HG03460 (cell line): ENCODE results near the gene NOTUM.

Source experiments
- ATAC-seq: cut with Tn5 transposase; IDR thresholded peaks from one replicate; pipeline ENCODE4 v1.9.1; 2021; ENCODE audit not compliant: unreplicated experiment

Gene NOTUM

GRCh38 chr17:81978524-81979298 is 17.7 kb upstream of the NOTUM start:
- no peak for ATAC-seq

- peak; percentile 80 for ATAC-seq
Observed at GRCh38 chr17:81977211-81977808, 16.3 kb upstream of the NOTUM start, which contains the start of gene ASPSCR1. TSS of gene ASPSCR1 (plus strand) at chr17:81977629. CDS start at chr17:81977647, 18 bp downstream.

GRCh38 chr17:81976332-81977210 is 15.6 kb upstream of the NOTUM start:
- ATAC-seq = no peak

DNA sequence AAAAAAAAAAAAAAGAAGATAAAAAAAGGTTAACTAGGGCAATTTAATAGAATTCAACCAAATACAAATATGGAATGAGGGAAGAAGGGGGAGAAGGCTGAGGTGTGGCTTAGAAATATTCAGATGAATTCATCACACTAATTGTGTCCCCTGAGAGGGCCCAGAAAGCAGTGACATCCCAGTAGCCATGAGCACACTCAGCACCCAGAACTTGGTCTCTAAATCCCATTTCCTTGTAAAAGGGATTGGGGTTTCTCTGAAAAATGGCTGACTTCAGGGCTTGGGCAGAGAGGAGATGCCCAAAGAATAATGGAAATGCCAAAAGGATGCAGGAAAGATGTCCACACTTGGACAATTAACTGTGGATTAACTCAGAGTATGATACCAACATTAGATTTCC is 12.4 kb upstream of the NOTUM start:
- ATAC-seq = no peak

- no peak for ATAC-seq
Observed at GRCh38 chr17:81968850-81969812, 8.1 kb upstream of the NOTUM start.

DNA sequence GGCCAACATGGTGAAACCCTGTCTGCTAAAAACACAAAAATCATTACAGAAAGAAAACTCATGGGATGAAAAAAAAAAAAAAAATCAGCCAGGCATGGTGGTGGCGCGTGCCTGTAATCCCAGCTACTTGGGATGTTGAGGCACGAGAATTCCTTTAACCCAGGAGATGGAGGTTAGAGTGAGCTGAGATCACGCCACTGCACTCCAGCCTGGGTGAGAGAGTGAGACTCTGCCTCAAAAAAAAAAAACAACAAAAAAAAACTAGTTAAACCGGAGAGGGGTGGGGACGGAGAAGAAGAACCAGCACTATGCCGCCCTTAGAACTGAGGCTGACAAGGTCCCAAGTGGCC is 7.4 kb upstream of the NOTUM start:
- no peak for ATAC-seq

- no peak for ATAC-seq
Observed at GRCh38 chr17:81967533-81968395, 6.8 kb upstream of the NOTUM start.

DNA sequence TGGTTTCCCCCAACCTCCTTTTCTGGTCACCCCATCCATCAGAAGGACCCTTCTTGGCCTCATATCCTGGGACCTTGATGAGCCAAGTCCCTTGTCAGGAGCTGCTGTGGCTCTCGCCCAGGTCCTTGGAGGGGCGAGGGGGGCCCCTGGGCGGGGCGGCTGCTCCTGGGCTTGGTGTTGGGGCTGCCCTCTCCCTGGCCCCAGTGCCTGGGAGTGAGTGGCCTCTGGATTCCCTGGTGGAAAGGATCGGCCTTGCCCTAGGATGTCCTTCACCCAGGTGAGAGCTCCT is 6.2 kb upstream of the NOTUM start:
- no peak for ATAC-seq

DNA sequence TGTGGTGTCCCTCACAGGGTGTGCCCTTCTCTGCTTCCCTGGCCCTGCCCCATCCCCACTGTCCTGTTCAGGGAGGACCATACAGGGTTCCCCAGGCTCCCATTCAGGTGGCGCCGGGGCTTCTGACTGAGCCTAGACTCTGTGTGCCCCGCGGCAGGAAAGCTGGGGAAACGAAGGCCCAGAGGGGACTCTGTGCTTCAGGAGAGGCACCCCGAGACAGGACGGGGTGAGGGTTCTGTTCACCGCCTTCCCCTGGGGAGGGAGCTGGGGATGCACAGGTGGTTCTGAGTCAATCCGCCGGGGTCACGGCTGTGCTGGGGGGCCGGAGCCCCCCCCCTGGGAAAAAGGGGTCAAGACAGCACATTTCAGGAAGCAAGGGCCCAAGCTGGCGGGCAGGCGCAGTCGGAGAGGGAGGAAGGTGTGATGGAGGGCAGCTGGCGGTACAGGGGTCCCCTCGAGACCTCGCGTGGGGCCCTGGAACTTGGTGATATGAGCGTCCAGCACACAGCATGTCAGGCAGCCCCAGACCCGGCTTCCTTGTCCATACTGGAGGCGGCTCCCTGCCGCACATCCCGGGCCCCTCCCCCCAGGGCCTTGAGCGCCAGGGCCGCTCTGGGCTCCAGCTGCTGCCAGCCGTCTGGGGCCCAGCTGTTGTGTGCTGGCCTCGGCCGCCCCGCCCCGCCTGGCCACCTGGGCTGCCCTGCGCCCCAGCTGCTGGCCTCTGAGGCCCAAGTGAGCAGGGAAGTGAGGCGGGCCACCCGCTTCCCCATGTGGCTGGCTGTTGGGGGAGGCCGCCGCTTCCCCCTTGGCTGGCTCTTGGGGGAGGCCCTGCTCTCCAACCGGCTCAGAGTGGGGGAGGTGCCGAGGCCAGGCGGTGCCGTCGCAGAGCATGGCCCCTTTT is 5.6 kb upstream of the NOTUM start:
- no peak for ATAC-seq

GRCh38 chr17:81964081-81964849 is 3.3 kb upstream of the NOTUM start:
- no peak for ATAC-seq

GRCh38 chr17:81962499-81963441 is 1.8 kb upstream of the NOTUM start:
- ATAC-seq = no peak

DNA sequence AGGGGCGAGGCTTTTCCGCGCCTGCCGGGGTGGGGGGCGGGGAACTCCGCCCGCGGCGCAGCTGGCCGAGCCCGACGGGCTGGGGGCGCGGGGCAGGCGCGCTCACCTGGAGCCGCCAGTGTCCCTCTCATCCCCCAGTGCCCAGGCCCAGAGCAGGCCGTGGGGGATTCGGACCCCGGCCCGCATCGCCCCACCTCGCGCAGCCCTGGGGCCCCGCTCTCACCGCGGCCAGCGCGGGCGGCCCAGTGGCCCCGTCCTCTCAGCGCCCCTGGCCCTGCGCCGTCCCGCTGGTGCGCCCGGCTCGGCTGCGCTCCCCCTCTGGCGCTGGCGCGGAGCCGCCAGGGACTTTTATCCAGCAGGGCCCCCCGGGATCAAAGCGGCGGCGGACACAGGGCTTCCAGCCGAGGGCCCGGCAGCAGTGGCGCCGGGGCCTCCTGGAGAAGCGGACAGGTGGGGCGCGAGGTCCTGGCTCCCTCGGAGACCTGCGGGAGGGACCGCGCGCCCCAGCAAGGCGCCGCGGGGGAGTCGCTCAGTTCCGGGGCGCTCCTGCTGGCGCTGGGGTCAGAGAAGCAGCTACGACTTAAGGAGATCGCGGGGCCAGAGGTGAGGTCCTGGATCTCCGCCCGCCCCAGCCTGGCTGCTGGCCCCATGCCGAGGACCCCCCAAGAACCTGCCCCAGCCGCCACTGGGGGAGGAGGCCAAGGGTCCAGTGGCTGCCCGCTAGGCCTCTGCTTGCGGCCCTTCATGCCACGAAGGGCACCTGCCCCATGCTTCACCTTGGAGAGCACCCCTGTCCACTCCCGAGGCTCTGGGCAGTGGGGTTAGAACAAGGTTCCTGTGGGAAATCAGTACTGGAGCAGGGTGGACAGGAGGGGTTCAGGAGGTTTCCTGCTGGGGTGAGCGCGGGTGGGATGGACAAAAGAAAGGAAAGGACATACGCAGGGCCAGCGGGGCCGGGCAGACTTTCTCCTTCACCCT is 823 bp upstream of the NOTUM start:
- no peak for ATAC-seq

DNA sequence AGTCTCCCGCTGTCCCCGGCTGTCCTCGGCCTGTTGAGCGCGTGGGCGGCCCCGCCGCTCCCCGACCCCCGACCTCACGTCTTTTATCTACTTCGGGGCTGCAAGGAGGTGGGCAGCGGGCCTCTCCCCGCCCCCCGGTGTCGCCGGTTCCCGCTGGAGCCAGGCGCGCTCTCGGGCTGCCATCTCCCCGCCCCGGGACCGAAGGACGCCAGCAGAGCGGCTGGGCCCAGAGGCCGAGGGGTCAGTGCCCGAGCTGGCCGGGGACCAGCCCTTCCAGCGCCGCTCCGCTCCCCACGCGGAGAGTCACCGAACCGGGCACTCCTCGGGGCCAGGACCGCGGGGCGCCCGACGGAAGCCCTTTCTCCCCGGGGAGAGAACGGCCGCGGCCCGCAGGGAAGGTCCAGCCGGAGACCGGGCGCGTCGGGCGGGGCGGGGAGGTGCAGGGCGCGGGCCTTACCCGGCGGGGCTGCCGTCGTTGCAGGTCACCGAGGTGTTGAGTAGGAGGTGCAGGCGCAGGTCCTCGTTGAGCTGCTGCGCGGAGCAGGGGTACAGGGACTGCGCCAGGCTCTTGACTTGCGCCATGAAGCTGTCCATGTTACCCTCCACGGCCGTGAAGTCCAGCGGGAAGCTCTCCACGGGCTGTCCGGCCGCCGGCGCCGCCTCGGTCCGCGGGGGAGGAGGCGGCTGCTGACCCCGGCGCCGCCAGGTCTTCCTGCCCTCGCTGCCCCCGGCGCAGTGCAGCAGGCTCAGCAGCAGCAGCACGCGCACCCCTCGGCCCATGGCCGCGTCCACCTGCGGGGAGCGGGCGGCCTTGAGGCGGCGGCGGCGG is 643 bp downstream of the NOTUM start:
- no peak for ATAC-seq

DNA sequence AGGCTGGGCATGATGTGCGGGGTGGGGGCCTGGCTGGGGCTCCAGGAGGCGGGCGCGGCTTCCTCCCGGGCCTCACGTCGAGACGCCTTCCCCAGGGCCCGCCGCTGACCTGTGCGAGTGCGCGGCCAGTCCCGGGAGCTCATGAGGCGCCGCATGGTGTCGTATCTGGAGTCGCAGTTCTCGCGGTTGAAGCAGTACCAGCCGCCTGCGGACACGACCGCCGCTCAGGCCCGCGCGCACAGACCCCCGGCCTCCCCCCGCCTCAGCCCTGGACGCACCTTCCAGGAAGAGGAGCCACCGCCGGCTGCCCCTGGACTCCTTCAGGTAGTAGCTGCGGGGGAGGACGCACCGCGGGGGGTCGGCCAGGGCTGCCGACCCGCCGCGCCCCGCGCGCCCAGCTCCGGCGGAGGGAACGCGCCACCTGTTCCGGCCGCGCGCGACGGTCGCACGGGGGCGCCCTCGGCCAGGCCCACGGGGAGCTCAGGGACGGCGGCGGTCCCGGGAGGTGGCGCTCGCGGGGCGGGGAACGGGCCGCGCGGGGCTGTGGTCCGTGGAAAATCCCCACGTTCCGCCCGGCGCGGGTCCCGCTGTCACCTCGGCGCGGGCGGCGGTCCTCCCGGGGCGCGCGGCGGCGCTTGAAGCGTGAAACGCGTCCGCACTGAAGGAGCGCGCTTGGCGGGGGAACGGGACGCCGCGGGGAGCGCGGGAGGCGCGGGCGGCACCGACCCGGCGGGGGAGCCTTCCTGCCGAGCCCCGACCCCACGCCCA is 1.4 kb downstream of the NOTUM start:
- ATAC-seq = no peak
